ENCODE measurements around the gene GTF3C2. TPM values are rescaled to one million over a fixed set of nuclear protein-coding genes. Genes with fewer than 3 reads are reported as not detected.

GTF3C2 gene
- total and polyA plus RNA-seq, 2 of the 13 experiments (the other 11 are each of a cell fraction or from before 2014, with no cell fraction given) = 77.5 to 130 TPM

GRCh38 chr2:27288610-27289009, 68.0 kb downstream of the GTF3C2 start (continued):
- no peak for TF ChIP-seq PRDM15 (CRISPR knock-in tag; IDR thresholded peaks at IDR 0.05)
- no peak for TF ChIP-seq HNRNPUL1 (IDR thresholded peaks at IDR 0.05; ENCODE audit: low read depth, low read length)
- TF ChIP-seq CERS6 (CRISPR knock-in tag; IDR thresholded peaks at IDR 0.05) = no peak
- no peak for TF ChIP-seq CSRNP1 (CRISPR knock-in tag; IDR thresholded peaks at IDR 0.05)
- TF ChIP-seq NAIF1 (CRISPR knock-in tag; IDR thresholded peaks at IDR 0.05; ENCODE audit: borderline replicate concordance) = no peak
- no peak for TF ChIP-seq ASH2L (IDR thresholded peaks at IDR 0.05; ENCODE audit: insufficient read length, low read depth, low read length)
